CD4-positive, alpha-beta T cell (primary cell): Measurements from ENCODE around the gene MAGI1. TPM values are rescaled to one million over a fixed set of nuclear protein-coding genes. Genes with fewer than 3 reads are reported as not detected.

ENCODE experiments used
- ATAC-seq: fragments of 200-7000 bp; cut with Tn5 transposase; one replicate; pipeline ENCODE4 v1.10.0; 2022; ENCODE audit warnings: mild to moderate bottlenecking; ENCODE audit not compliant: poor library complexity
- CTCF ChIA-PET: fragments of 350-600 bp; sonication (Branson Sonifier 250); formaldehyde crosslinking; loops from one replicate; lab custom pipeline; 2021; ENCODE audit warnings: antibody characterized with exemption, inconsistent platforms; lab: Charles Lee
- POLR2A ChIA-PET: fragments of 350-600 bp; sonication (Branson Sonifier 250); formaldehyde crosslinking; loops from one replicate; lab custom pipeline; 2021; ENCODE audit warnings: antibody characterized with exemption, inconsistent platforms; lab: Charles Lee
- DNase-seq, 14 experiments: peaks; one replicate each; pipeline ENCODE4 v3.0.0-alpha.2; 2013 to 2020; ENCODE audit warnings: mixed read lengths in 2 of 14
- H3K27ac ChIP-seq, 2 donors: one replicate each; pipeline versions ENCODE4 v1.5.1 to v1.7.0; 2013; ENCODE audit warnings: low read length in 2 of 2, low read depth in 1 of 2, mild to moderate bottlenecking in 1 of 2
- H3K27me3 ChIP-seq, 2 experiments: 1 replicate in 1 of 2; 2 replicates in 1 of 2; pipeline versions ENCODE4 v1.6.1 to v1.7.0; 2013; ENCODE audit warnings: low read length in 2 of 2, control low read depth in 1 of 2, mild to moderate bottlenecking in 1 of 2, moderate library complexity in 1 of 2; ENCODE audit not compliant: insufficient read depth in 2 of 2, control insufficient read depth in 1 of 2
- H3K36me3 ChIP-seq: one replicate; pipeline ENCODE4 v1.6.1; 2013; ENCODE audit warnings: low read length, control low read depth; ENCODE audit not compliant: insufficient read depth
- H3K4me1 ChIP-seq: one replicate; pipeline ENCODE4 v1.6.1; 2013; ENCODE audit warnings: low read length, control low read depth; ENCODE audit not compliant: insufficient read depth
- H3K4me3 ChIP-seq: one replicate; pipeline ENCODE4 v1.5.1; 2013; ENCODE audit warnings: mild to moderate bottlenecking, low read length, moderate library complexity
- H3K9me3 ChIP-seq, 2 experiments: 1 replicate in 1 of 2; 2 replicates in 1 of 2; pipeline versions ENCODE4 v1.6.1 to v1.7.0; 2013; ENCODE audit warnings: low read length in 2 of 2, mild to moderate bottlenecking in 2 of 2, control low read depth in 1 of 2, moderate library complexity in 1 of 2; ENCODE audit not compliant: control insufficient read depth in 1 of 2, insufficient read depth in 1 of 2
- H3K27ac Mint-ChIP-seq: one replicate; pipeline ENCODE4 v1.8.0; 2020; ENCODE audit warnings: mixed read lengths
- H3K27me3 Mint-ChIP-seq: one replicate; pipeline ENCODE4 v1.8.0; 2021; ENCODE audit warnings: mixed read lengths
- H3K36me3 Mint-ChIP-seq: one replicate; pipeline ENCODE4 v1.8.0; 2021; ENCODE audit warnings: low read depth, mixed read lengths
- H3K4me1 Mint-ChIP-seq: one replicate; pipeline ENCODE4 v1.8.0; 2021; ENCODE audit warnings: low read depth, mixed read lengths
- H3K4me3 Mint-ChIP-seq: one replicate; pipeline ENCODE4 v1.8.0; 2020; ENCODE audit warnings: mild to moderate bottlenecking, mixed read lengths
- H3K9me3 Mint-ChIP-seq: one replicate; pipeline ENCODE4 v1.8.0; 2020; ENCODE audit warnings: mixed read lengths
- CTCF ChIP-seq: fragments of 200-600 bp; IDR thresholded peaks from one replicate; pipeline ENCODE4 v1.8.0; 2022; ENCODE audit warnings: antibody characterized with exemption, mild to moderate bottlenecking
- intact Hi-C, 2 experiments: fragments of 100-400 bp; cut with DNase I in 1 of 2; cut with micrococcal nuclease in 1 of 2; formaldehyde crosslinking; loops; one replicate each; pipeline versions ENCODE4 v1.15.1 to v1.9.0; 2023 to 2025; cut with DNase I, micrococcal nuclease
- total RNA-seq, 174 experiments: library from RNA in 2 of 174; stranded (reverse) in 2 of 174; gene quantifications; one replicate each; pipeline ENCODE4 v1.2.3 and lab custom pipeline; 2021 to 2026

The MAGI1 gene
- total RNA-seq, 2 experiments from 2014 or later, result not detected

GRCh38 chr3:66041116-66041515 is 2.4 kb upstream of the MAGI1 start:
- intact Hi-C loops, result no loop called here
- CTCF ChIA-PET, result no interaction called here
- no peaks in the 10 kb centered on the region for H3K9me3 Mint-ChIP-seq
- POLR2A ChIA-PET, result no interaction called here
- ATAC-seq (no peak), DNase-seq (no peak)
- no peak overlapping the region for H3K4me3 ChIP-seq
- peaks cover 85% of the 10 kb centered on the region for H3K27me3 Mint-ChIP-seq
- H3K27me3 ChIP-seq, result peaks cover 30 to 45% of the 10 kb centered on the region in 2 experiments
- peaks cover 10% of the 10 kb centered on the region for H3K4me1 ChIP-seq
- no peak overlapping the region for H3K27ac ChIP-seq
- H3K36me3 ChIP-seq, result no peaks in the 10 kb centered on the region
- no peak for TF ChIP-seq CTCF
- no peak overlapping the region for H3K27ac Mint-ChIP-seq
- no peak overlapping the region for H3K4me3 Mint-ChIP-seq
- no peaks in the 10 kb centered on the region for H3K4me1 Mint-ChIP-seq
- peaks cover 0 to 19% of the 10 kb centered on the region in 2 experiments for H3K9me3 ChIP-seq
- H3K36me3 Mint-ChIP-seq, result no peaks in the 10 kb centered on the region

DNA sequence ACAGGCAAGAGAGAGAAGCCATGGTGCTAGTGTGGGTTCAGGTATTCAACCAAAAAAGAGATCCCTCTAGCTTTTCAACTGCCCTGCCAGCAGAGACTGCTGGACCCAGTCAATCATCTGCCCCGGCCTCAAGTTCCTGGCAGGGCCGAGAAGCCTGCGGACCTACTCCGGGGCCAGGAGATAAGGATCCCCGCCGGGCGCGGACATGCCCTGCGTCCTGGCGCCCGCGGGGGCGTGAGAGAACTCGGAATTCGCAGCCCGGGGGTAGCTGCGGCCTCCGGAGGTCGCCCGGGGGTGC is 821 bp upstream of the MAGI1 start:
- POLR2A ChIA-PET, result no interaction called here
- Mint-ChIP-seq H3K9me3 (no peaks in the 10 kb centered on the region), H3K4me3 (no peak overlapping the region), H3K27me3 (peaks cover 92% of the 10 kb centered on the region), H3K4me1 (no peaks in the 10 kb centered on the region), H3K36me3 (no peaks in the 10 kb centered on the region), H3K27ac (no peak overlapping the region)
- Histone ChIP-seq H3K4me3 (no peak overlapping the region), H3K9me3 (peaks cover 0 to 19% of the 10 kb centered on the region in 2 experiments), H3K27me3 (peaks cover 30 to 51% of the 10 kb centered on the region in 2 experiments), H3K27ac (no peak overlapping the region), H3K36me3 (no peaks in the 10 kb centered on the region), H3K4me1 (peaks cover 10% of the 10 kb centered on the region)
- CTCF ChIA-PET, result no interaction called here
- no peak for TF ChIP-seq CTCF
- DNase-seq, result no peak
- intact Hi-C loops, result no loop called here
- ATAC-seq, result no peak

DNA sequence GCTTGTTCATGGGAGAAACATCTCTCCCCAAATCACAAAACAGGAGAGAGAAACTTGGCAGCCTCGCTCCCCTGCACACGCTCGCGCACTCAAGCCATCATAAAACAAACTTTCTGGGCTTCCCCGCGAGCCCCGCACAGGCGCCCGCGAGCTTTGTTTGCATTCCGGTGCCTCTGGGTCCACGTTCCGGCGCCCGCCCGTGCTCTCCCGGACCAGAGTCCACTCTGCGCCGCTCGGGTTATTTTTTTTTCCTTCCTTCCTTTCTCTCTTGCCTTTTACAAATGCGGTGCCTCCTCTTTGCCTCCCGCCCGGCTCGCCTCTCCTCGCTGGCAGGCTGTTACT is 363 bp downstream of the MAGI1 start:
- Mint-ChIP-seq H3K36me3 (no peaks in the 10 kb centered on the region), H3K27ac (no peak overlapping the region), H3K27me3 (peaks cover 92% of the 10 kb centered on the region), H3K9me3 (no peaks in the 10 kb centered on the region), H3K4me1 (no peaks in the 10 kb centered on the region), H3K4me3 (peak overlapping the region; percentile 70)
- Histone ChIP-seq H3K4me1 (peaks cover 10% of the 10 kb centered on the region), H3K4me3 (peak overlapping the region; percentile 10), H3K9me3 (peaks cover 0 to 19% of the 10 kb centered on the region in 2 experiments), H3K36me3 (no peaks in the 10 kb centered on the region), H3K27me3 (peaks cover 30 to 51% of the 10 kb centered on the region in 2 experiments), H3K27ac (no peak overlapping the region)
- intact Hi-C loops, result no loop called here
- ChIA-PET CTCF (no interaction called here), POLR2A (no interaction called here)
- TF ChIP-seq CTCF, result no peak
- no peak for DNase-seq
- ATAC-seq, result no peak
